Tibial nerve (tissue), 4 donors: ENCODE results near the gene CDK19. TPM values are rescaled to one million over a fixed set of nuclear protein-coding genes. Genes with fewer than 3 reads are reported as not detected.

Experiments used
- DNase-seq, 2 donors: peaks; one replicate each; pipeline ENCODE4 v3.0.0-alpha.2; 2019; ENCODE audit warnings: low spot score in 2 of 2
- H3K27ac ChIP-seq, 4 donors: fragments of 200-600 bp; sonication (generic) in 3 of 4; one replicate each; pipeline ENCODE4 v1.5.1; 2017 to 2019; ENCODE audit warnings: mild to moderate bottlenecking in 1 of 4
- H3K27me3 ChIP-seq, 2 donors: fragments of 200-600 bp; sonication (generic) in 1 of 2; one replicate each; pipeline versions ENCODE4 v1.5.1 to v1.6.0; 2017 to 2019
- H3K36me3 ChIP-seq, 3 donors: fragments of 200-600 bp; sonication (generic); one replicate each; pipeline ENCODE4 v1.5.1; 2018 to 2019
- H3K4me1 ChIP-seq, 4 donors: fragments of 200-600 bp; sonication (generic) in 3 of 4; one replicate each; pipeline ENCODE4 v1.5.1; 2017 to 2019
- H3K4me3 ChIP-seq, 4 donors: fragments of 200-600 bp; sonication (generic) in 3 of 4; one replicate each; pipeline ENCODE4 v1.5.1; 2017 to 2019; ENCODE audit warnings: mild to moderate bottlenecking in 1 of 4, moderate library complexity in 1 of 4
- H3K9me3 ChIP-seq, 4 donors: fragments of 200-600 bp; sonication (generic) in 3 of 4; one replicate each; pipeline ENCODE4 v1.5.1; 2017 to 2019
- CTCF ChIP-seq, 5 experiments: fragments of 200-600 bp in 3 of 5; fragments of 450-650 bp in 2 of 5; sonication (generic) in 3 of 5; IDR thresholded peaks; one replicate each; pipeline ENCODE4 v1.5.1; 2016 to 2019; ENCODE audit warnings: antibody characterized with exemption in 5 of 5, mild to moderate bottlenecking in 3 of 5, moderate library complexity in 2 of 5
- EP300 ChIP-seq, 2 donors: sonication (generic); formaldehyde crosslinking; IDR thresholded peaks; one replicate each; pipeline ENCODE4 v1.6.1; 2017; ENCODE audit warnings: antibody characterized with exemption in 2 of 2, mild to moderate bottlenecking in 1 of 2
- POLR2A ChIP-seq, 2 donors: fragments of 450-650 bp; IDR thresholded peaks; one replicate each; pipeline ENCODE4 v1.6.1; 2017; ENCODE audit warnings: antibody characterized with exemption in 2 of 2, mild to moderate bottlenecking in 2 of 2, moderate library complexity in 2 of 2
- WGBS, 2 donors: methylation state at CpG; one replicate each; pipeline ENCODE4 v1.1.5; 2018; 5-methylcytosine and 5-hydroxymethylcytosine counted together
- total RNA-seq, 4 donors: library from RNA; depleted of rRNA; stranded (reverse); fragments of >200 nt; gene quantifications; one replicate each; pipeline ENCODE4 v1.1.0, GENCODE V29; 2016

CDK19 gene
- total RNA-seq, 4 donors from 2014 or later = 18.6 to 29.3 (median 24.3) TPM

GRCh38 chr6:110658631-110659211 is 156.5 kb downstream of the CDK19 start:
- Histone ChIP-seq H3K27me3 (no peaks in the 10 kb centered on the region), H3K9me3 (no peaks in the 10 kb centered on the region), H3K4me1 (peaks cover 0 to 15% (median 0%) of the 10 kb centered on the region in 4 donors), H3K36me3 (peaks cover 0 to 11% (median 0%) of the 10 kb centered on the region in 3 donors), H3K27ac (no peak overlapping the region), H3K4me3 (no peak overlapping the region)
- WGBS, 2 donors = 60 to 67% methylated on average over 2 of the region's 2 CpGs
- TF ChIP-seq EP300 (IDR thresholded peaks at IDR 0.05) = no peak
- TF ChIP-seq POLR2A (IDR thresholded peaks at IDR 0.05) = no peak
- no peak for TF ChIP-seq CTCF (IDR thresholded peaks at IDR 0.05)
- DNase-seq = no peak

- Histone ChIP-seq H3K4me1 (peaks cover 0 to 17% (median 0%) of the 10 kb centered on the region in 4 donors), H3K27ac (peak overlapping the region in 1 of 4 donors; percentile 31), H3K4me3 (no peak overlapping the region), H3K9me3 (no peaks in the 10 kb centered on the region), H3K36me3 (peaks cover 0 to 11% (median 0%) of the 10 kb centered on the region in 3 donors), H3K27me3 (no peaks in the 10 kb centered on the region)
- WGBS, 2 donors = 41 to 50% methylated on average over 3 of the region's 3 CpGs
- DNase-seq = no peak
- TF ChIP-seq POLR2A (IDR thresholded peaks at IDR 0.05) (no peak), EP300 (IDR thresholded peaks at IDR 0.05) (no peak), CTCF (IDR thresholded peaks at IDR 0.05) (no peak)
These were observed 158.8 kb downstream of the CDK19 start for GRCh38 chr6:110656492-110656891.

- Histone ChIP-seq H3K27me3 (no peaks in the 10 kb centered on the region), H3K9me3 (no peaks in the 10 kb centered on the region), H3K27ac (peak overlapping the region in 1 of 4 donors; percentile 45), H3K4me1 (peaks cover 0 to 17% (median 0%) of the 10 kb centered on the region in 4 donors), H3K36me3 (peaks cover 0 to 9% (median 0%) of the 10 kb centered on the region in 3 donors), H3K4me3 (no peak overlapping the region)
- 43 to 54% methylated on average over 1 of the region's 1 CpG for WGBS, 2 donors
- TF ChIP-seq CTCF (IDR thresholded peaks at IDR 0.05) (no peak), POLR2A (IDR thresholded peaks at IDR 0.05) (no peak), EP300 (IDR thresholded peaks at IDR 0.05) (no peak)
- DNase-seq = no peak
These were observed 159.4 kb downstream of the CDK19 start for GRCh38 chr6:110655821-110656220.

GRCh38 chr6:110654096-110654820 is 161.0 kb downstream of the CDK19 start:
- Histone ChIP-seq H3K4me1 (peaks cover 0 to 14% (median 0%) of the 10 kb centered on the region in 4 donors), H3K36me3 (no peaks in the 10 kb centered on the region), H3K4me3 (no peak overlapping the region), H3K9me3 (no peaks in the 10 kb centered on the region), H3K27ac (no peak overlapping the region), H3K27me3 (no peaks in the 10 kb centered on the region)
- TF ChIP-seq POLR2A (IDR thresholded peaks at IDR 0.05) = no peak
- no peak for DNase-seq
- 86 to 87% methylated on average over 7 of the region's 7 CpGs for WGBS, 2 donors

GRCh38 chr6:110653381-110653780 is 161.9 kb downstream of the CDK19 start:
- peaks cover 0 to 12% (median 0%) of the 10 kb centered on the region in 4 donors for H3K4me1 ChIP-seq
- no peak for DNase-seq
- H3K27ac ChIP-seq = no peak overlapping the region
- no peaks in the 10 kb centered on the region for H3K9me3 ChIP-seq
- no peak overlapping the region for H3K4me3 ChIP-seq
- 74 to 93% methylated on average over 1 of the region's 1 CpG for WGBS, 2 donors
- H3K36me3 ChIP-seq = no peaks in the 10 kb centered on the region
- H3K27me3 ChIP-seq = no peaks in the 10 kb centered on the region
- no peak for TF ChIP-seq POLR2A (IDR thresholded peaks at IDR 0.05)
- no peak for TF ChIP-seq EP300 (IDR thresholded peaks at IDR 0.05)
- no peak for TF ChIP-seq CTCF (IDR thresholded peaks at IDR 0.05)
